IMR-90 (cell line): ENCODE results near the gene ERH. TPM values are rescaled to one million over a fixed set of nuclear protein-coding genes. Genes with fewer than 3 reads are reported as not detected.

Source experiments
- ATAC-seq: fragments of 200-7000 bp; cut with Tn5 transposase; 2 replicates; pipeline ENCODE4 v1.9.1; 2020; ENCODE audit warnings: low read depth, mild to moderate bottlenecking, moderate library complexity
- BruUV-seq: library from RNA; stranded (reverse); fragments of 400-500 nt; replicated peaks from 2 replicates; lab custom pipeline; 2021; lab: Mats Ljungman, UMichigan
- CTCF ChIA-PET: fragments of 300-600 bp; formaldehyde crosslinking; extraction: SDS; loops from one replicate; lab custom pipeline; 2021; ENCODE audit warnings: antibody characterized with exemption; lab: Yijun Ruan, JAX
- POLR2A ChIA-PET: fragments of 300-600 bp; sonication (Branson Sonifier 250); formaldehyde crosslinking; loops from one replicate; lab custom pipeline; 2022; ENCODE audit warnings: antibody characterized with exemption; ENCODE audit not compliant: unreplicated experiment; lab: Charles Lee
- DNase-seq: peaks from one replicate; pipeline ENCODE4 v3.0.0; 2013
- H2AFZ ChIP-seq: replicated peaks from 2 replicates; pipeline ENCODE3; 2013; ENCODE audit warnings: low read length, mild to moderate bottlenecking; ENCODE audit not compliant: poor library complexity
- H2AK5ac ChIP-seq: 2 replicates; pipeline ENCODE4 v1.6.1; 2013; ENCODE audit warnings: low read depth, low read length, inconsistent platforms
- H2AK9ac ChIP-seq: replicated peaks from 2 replicates; pipeline ENCODE3; 2013; ENCODE audit warnings: mild to moderate bottlenecking, low read depth, low read length, moderate library complexity; ENCODE audit not compliant: poor library complexity
- H2BK120ac ChIP-seq: 2 replicates; pipeline ENCODE4 v1.6.1; 2013; ENCODE audit warnings: low read depth, low read length, inconsistent platforms
- H2BK15ac ChIP-seq: 3 replicates; pipeline ENCODE4 v1.6.1; 2013; ENCODE audit warnings: low read depth, low read length, inconsistent platforms
- H2BK20ac ChIP-seq: 2 replicates; pipeline ENCODE4 v1.6.1; 2013; ENCODE audit warnings: low read depth, mild to moderate bottlenecking, inconsistent platforms, low read length, moderate library complexity
- H2BK5ac ChIP-seq: 2 replicates; pipeline ENCODE4 v1.6.1; 2013; ENCODE audit warnings: mild to moderate bottlenecking, low read depth, low read length, inconsistent platforms; ENCODE audit not compliant: poor library complexity, severe bottlenecking
- H3K14ac ChIP-seq: replicated peaks from 2 replicates; pipeline ENCODE4 v1.6.1; 2013; ENCODE audit warnings: low read depth, low read length, inconsistent platforms
- H3K18ac ChIP-seq: 2 replicates; pipeline ENCODE4 v1.6.1; 2013; ENCODE audit warnings: low read depth, low read length, control low read depth
- H3K23ac ChIP-seq: 2 replicates; pipeline ENCODE4 v1.6.1; 2013; ENCODE audit warnings: low read depth, low read length, inconsistent platforms
- H3K27ac ChIP-seq: 2 replicates; pipeline ENCODE4 v1.5.1; 2013; ENCODE audit warnings: mild to moderate bottlenecking, control low read depth, low read length; ENCODE audit not compliant: insufficient read depth
- H3K27me3 ChIP-seq: 2 replicates; pipeline ENCODE4 v1.6.1; 2013; ENCODE audit warnings: low read length; ENCODE audit not compliant: control insufficient read depth, insufficient read depth
- H3K36me3 ChIP-seq: 2 replicates; pipeline ENCODE4 v1.6.1; 2013; ENCODE audit warnings: low read length, mixed read lengths; ENCODE audit not compliant: control insufficient read depth, insufficient read depth
- H3K4ac ChIP-seq: 2 replicates; pipeline ENCODE4 v1.6.1; 2013; ENCODE audit warnings: low read depth, low read length, inconsistent platforms
- H3K4me1 ChIP-seq: 2 replicates; pipeline ENCODE4 v1.6.1; 2013; ENCODE audit warnings: low read length, mixed read lengths; ENCODE audit not compliant: control insufficient read depth, insufficient read depth
- H3K4me2 ChIP-seq: 2 replicates; pipeline ENCODE4 v1.6.1; 2013; ENCODE audit warnings: low read depth, mild to moderate bottlenecking, control low read depth, low read length, moderate library complexity
- H3K4me3 ChIP-seq: 2 replicates; pipeline ENCODE4 v1.5.1; 2013; ENCODE audit warnings: low read depth, mild to moderate bottlenecking, control low read depth, low read length, moderate library complexity; ENCODE audit not compliant: insufficient read depth
- H3K56ac ChIP-seq: 2 replicates; pipeline ENCODE4 v1.6.1; 2013; ENCODE audit warnings: low read length, inconsistent platforms; ENCODE audit not compliant: insufficient read depth; ENCODE audit errors: extremely low read depth
- H3K79me1 ChIP-seq, 2 experiments: 2 replicates each; pipeline ENCODE4 v1.6.1; 2013; ENCODE audit warnings: low read length in 2 of 2, inconsistent platforms in 1 of 2, low read depth in 1 of 2
- H3K9ac ChIP-seq: 2 replicates; pipeline ENCODE4 v1.6.1; 2013; ENCODE audit warnings: low read depth, low read length, control low read depth
- H3K9me1 ChIP-seq: 2 replicates; pipeline ENCODE4 v1.6.1; 2013; ENCODE audit warnings: low read length, inconsistent platforms; ENCODE audit not compliant: insufficient read depth
- H3K9me3 ChIP-seq: 2 replicates; pipeline ENCODE4 v1.6.1; 2013; ENCODE audit warnings: low read length; ENCODE audit not compliant: control insufficient read depth, insufficient read depth
- H4K20me1 ChIP-seq: 2 replicates; pipeline ENCODE4 v1.6.1; 2013; ENCODE audit warnings: low read length, inconsistent platforms; ENCODE audit not compliant: insufficient read depth
- H4K5ac ChIP-seq: 2 replicates; pipeline ENCODE4 v1.6.1; 2013; ENCODE audit warnings: mild to moderate bottlenecking, low read depth, low read length, control low read depth
- H4K8ac ChIP-seq, 2 experiments: 2 replicates each; pipeline ENCODE4 v1.6.1; 2013; ENCODE audit warnings: low read depth in 2 of 2, low read length in 2 of 2, control low read depth in 1 of 2, inconsistent platforms in 1 of 2
- H4K91ac ChIP-seq: 2 replicates; pipeline ENCODE4 v1.6.1; 2013; ENCODE audit warnings: low read depth, low read length, inconsistent platforms; ENCODE audit not compliant: insufficient read depth
- CEBPB ChIP-seq: IDR thresholded peaks from 2 replicates; pipeline ENCODE4 v1.6.1; 2012; ENCODE audit warnings: low read depth, low read length, improper control_type of control experiment
- CHD1 ChIP-seq: IDR thresholded peaks from 2 replicates; pipeline ENCODE4 v1.6.1; 2012; ENCODE audit warnings: low read depth, low read length, improper control_type of control experiment
- FOS ChIP-seq: fragments of 150-350 bp; IDR thresholded peaks from 2 replicates; pipeline ENCODE4 v1.6.1; 2016; ENCODE audit warnings: low read depth, low read length
- MAFK ChIP-seq: IDR thresholded peaks from 2 replicates; pipeline ENCODE4 v1.6.1; 2012; ENCODE audit warnings: low read depth, low read length, improper control_type of control experiment
- MAZ ChIP-seq: IDR thresholded peaks from 2 replicates; pipeline ENCODE4 v1.6.1; 2012; ENCODE audit warnings: low read depth, mild to moderate bottlenecking, low read length, improper control_type of control experiment, moderate library complexity, borderline replicate concordance
- POLR2A ChIP-seq: IDR thresholded peaks from 2 replicates; pipeline ENCODE4 v1.6.1; 2012; ENCODE audit warnings: mild to moderate bottlenecking, low read depth, low read length
- RAD21 ChIP-seq: IDR thresholded peaks from 2 replicates; pipeline ENCODE4 v1.6.1; 2012; ENCODE audit warnings: low read length, improper control_type of control experiment
- RCOR1 ChIP-seq: IDR thresholded peaks from 2 replicates; pipeline ENCODE4 v1.6.1; 2012; ENCODE audit warnings: mild to moderate bottlenecking, low read length, improper control_type of control experiment; ENCODE audit not compliant: insufficient replicate concordance
- RFX5 ChIP-seq: IDR thresholded peaks from 2 replicates; pipeline ENCODE4 v1.8.0; 2012; ENCODE audit warnings: low read depth, mild to moderate bottlenecking, low read length, moderate library complexity
- USF2 ChIP-seq: fragments of 150-350 bp; IDR thresholded peaks from 2 replicates; pipeline ENCODE4 v1.6.1; 2017; ENCODE audit warnings: mild to moderate bottlenecking, antibody characterized with exemption, low read length, low read depth
- WGBS, 2 experiments: methylation state at CpG; one replicate each; pipeline versions ENCODE4 v1.1.5 to v1.1.7; 2013; ENCODE audit warnings: missing lambda C conversion rate in 2 of 2; ENCODE audit not compliant: insufficient read length in 1 of 2; ENCODE audit errors: extremely low coverage in 2 of 2; 5-methylcytosine and 5-hydroxymethylcytosine counted together
- dilution Hi-C: fragments of 300-500 bp; cut with HindIII; formaldehyde crosslinking; loops from one replicate; pipeline ENCODE4 v1.14.3; 2018; ENCODE audit warnings: low sequenced_read_pairs; ENCODE audit not compliant: unreplicated experiment
- in situ Hi-C: fragments of 300-500 bp; cut with MboI; formaldehyde crosslinking; loops from 3 replicates; pipeline ENCODE4 v1.14.3; 2019; ENCODE audit warnings: low sequenced_read_pairs, inconsistent platforms, mixed read lengths
- intact Hi-C: fragments of 100-400 bp; cut with micrococcal nuclease; formaldehyde crosslinking; loops from 2 replicates; pipeline ENCODE4 v1.10.0; 2022
- polyA plus RNA-seq, 3 experiments: library from polyadenylated mRNA; depleted of rRNA; stranded (reverse); fragments of >200 nt; gene quantifications; 2 replicates each; pipeline ENCODE4 v1.2.3, GENCODE V29; 2012; ENCODE audit warnings: low replicate concordance in 1 of 3
- total RNA-seq: library from RNA; depleted of rRNA; stranded (reverse); fragments of >200 nt; gene quantifications from 2 replicates; pipeline ENCODE4 v1.2.3, GENCODE V29; 2012
- TF ChIP-seq, protein P1 (sequence below): fragments of 150-350 bp; IDR thresholded peaks from 2 replicates; pipeline ENCODE4 v1.6.1; 2016; ENCODE audit warnings: low read depth, mild to moderate bottlenecking, low read length, moderate library complexity, borderline replicate concordance

Gene ERH
- total and polyA plus RNA-seq, 2 of the 4 experiments (the other 2 are of a cell fraction) = 64.2 to 150 TPM

DNA sequence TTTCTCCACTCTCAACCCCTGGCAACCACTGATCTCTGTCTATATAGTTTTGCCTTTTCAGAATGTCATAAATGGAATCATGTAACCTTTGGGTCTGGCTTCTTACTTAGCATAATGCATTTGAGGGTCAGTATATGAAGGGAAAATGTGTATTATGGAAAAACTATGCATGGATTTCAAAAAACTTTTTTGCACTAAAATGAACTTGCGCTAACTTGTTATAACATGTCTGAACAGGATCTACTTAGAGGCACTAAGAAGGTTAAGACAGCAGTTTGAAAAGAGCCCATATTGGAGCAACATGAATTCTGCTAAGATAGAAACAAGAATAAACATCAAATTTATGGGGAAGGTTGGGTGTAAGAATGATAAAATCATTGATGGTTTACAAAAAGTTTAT, 29.5 kb upstream of the ERH start:
- no TSS peak for BruUV-seq
- ATAC-seq (no peak), DNase-seq (no peak)
- Histone ChIP-seq H3K9ac (no peak overlapping the region), H3K36me3 (peaks cover 12% of the 10 kb centered on the region), H2AK5ac (no peak overlapping the region), H3K4me1 (peaks cover 4% of the 10 kb centered on the region; the same call in 1 of the 2 replicates), H3K18ac (no peak overlapping the region), H4K5ac (no peak overlapping the region), H3K4me2 (no peak overlapping the region), H4K20me1 (peaks cover 24% of the 10 kb centered on the region), H2AK9ac (no peak overlapping the region), H3K9me1 (peaks cover 6% of the 10 kb centered on the region; the same call in 1 of the 2 replicates), H3K14ac (no peak overlapping the region), H3K79me1 (peaks cover 16 to 40% of the 10 kb centered on the region in 2 experiments), H4K8ac (no peak overlapping the region), H2BK15ac (no peak overlapping the region), H2BK120ac (no peak overlapping the region), H3K4ac (no peak overlapping the region), H2BK5ac (no peak overlapping the region), H3K27me3 (no peaks in the 10 kb centered on the region), H3K23ac (no peak overlapping the region), H2AFZ (no peak overlapping the region), H3K27ac (no peak overlapping the region), H4K91ac (no peak overlapping the region), H3K4me3 (no peak overlapping the region), H2BK20ac (no peak overlapping the region), H3K56ac (no peak overlapping the region), H3K9me3 (no peaks in the 10 kb centered on the region)
- intact Hi-C loops = no loop called here
- ChIA-PET CTCF (no interaction called here), POLR2A (no interaction called here)
- WGBS, 2 experiments = no CpG with 5 or more reads among the region's 1 CpG
- TF ChIP-seq POLR2A (no peak), USF2 (no peak), CEBPB (no peak), RFX5 (no peak), MAFK (no peak), CHD1 (no peak), MAZ (no peak), RAD21 (no peak), FOS (no peak), RCOR1 (no peak)
- TF ChIP-seq, protein P1, sequence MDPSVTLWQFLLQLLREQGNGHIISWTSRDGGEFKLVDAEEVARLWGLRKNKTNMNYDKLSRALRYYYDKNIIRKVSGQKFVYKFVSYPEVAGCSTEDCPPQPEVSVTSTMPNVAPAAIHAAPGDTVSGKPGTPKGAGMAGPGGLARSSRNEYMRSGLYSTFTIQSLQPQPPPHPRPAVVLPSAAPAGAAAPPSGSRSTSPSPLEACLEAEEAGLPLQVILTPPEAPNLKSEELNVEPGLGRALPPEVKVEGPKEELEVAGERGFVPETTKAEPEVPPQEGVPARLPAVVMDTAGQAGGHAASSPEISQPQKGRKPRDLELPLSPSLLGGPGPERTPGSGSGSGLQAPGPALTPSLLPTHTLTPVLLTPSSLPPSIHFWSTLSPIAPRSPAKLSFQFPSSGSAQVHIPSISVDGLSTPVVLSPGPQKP = no peak
- dilution Hi-C loops = no loop called here
- in situ Hi-C loops = no loop called here
